ENCODE data around the gene ARHGAP24. TPM values are rescaled to one million over a fixed set of nuclear protein-coding genes. Genes with fewer than 3 reads are reported as not detected.
A peak's percentile ranks its signal among the peaks of the same experiment; 100 is the strongest.

The ARHGAP24 gene
- total and polyA plus RNA-seq, 2 donors (not counting 3 experiments of a cell fraction or from before 2014, with no cell fraction given): 52.1 to 79.4 TPM

DNA sequence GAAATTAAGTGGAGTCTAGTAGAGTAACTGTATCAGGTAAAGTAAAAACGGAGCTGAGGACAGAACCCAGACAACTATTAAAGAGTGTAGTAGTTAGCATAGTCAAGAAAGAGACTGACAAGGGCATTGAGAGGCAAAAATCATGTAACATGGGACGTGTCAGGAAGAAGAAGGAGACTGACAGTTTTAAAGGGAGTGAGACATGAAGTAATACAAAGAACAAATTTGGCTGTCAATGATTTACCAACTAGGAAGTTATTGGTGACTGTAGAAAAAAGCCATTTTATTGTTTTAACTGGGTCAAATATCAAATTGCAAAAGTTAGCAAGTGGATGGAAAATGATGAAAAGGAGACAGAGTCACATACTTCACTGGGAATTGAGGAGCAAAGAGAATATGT lies 462.6 kb downstream of the ARHGAP24 start:
- TF ChIP-seq GATA2 (IDR thresholded peaks at IDR 0.05; ENCODE audit: insufficient read depth, insufficient read length, low read depth, low read length) (no peak), JUN (IDR thresholded peaks at IDR 0.05; ENCODE audit: borderline replicate concordance, insufficient read depth, insufficient read length, low read depth) (no peak), POLR2AphosphoS5 (IDR thresholded peaks at IDR 0.05; ENCODE audit: insufficient read depth, low read depth, low read length) (peak; percentile 9)
- Histone ChIP-seq H3K9me1 (replicated peaks; ENCODE audit: control insufficient read depth, extremely low read depth, insufficient read depth, low read length) (no peaks in the 10 kb centered on the region), H2AFZ (ENCODE audit: low read depth, low read length) (no peak overlapping the region), H3K4me3 (replicated peaks in 1 of 3; ENCODE audit: insufficient read depth in 1 of 3, low read depth in 1 of 3, low read length in 3 of 3) (no peak overlapping the region), H3K9me3 (replicated peaks; ENCODE audit: control insufficient read depth, insufficient read depth, low read length) (no peaks in the 10 kb centered on the region), H3K27ac (ENCODE audit: insufficient read depth, low read depth, low read length) (no peak overlapping the region), H3K79me2 (ENCODE audit: control insufficient read depth, insufficient read depth, low read length) (peaks cover 94% of the 10 kb centered on the region), H3K27me3 (ENCODE audit: control insufficient read depth in 2 of 2, insufficient read depth in 2 of 2, low read length in 2 of 2) (no peaks in the 10 kb centered on the region), H4K20me1 (replicated peaks; ENCODE audit: control insufficient read depth, extremely low read depth, insufficient read depth, low read length) (no peaks in the 10 kb centered on the region), H3K4me2 (ENCODE audit: insufficient read depth, low read length) (no peak overlapping the region), H3K36me3 (ENCODE audit: control insufficient read depth in 2 of 2, extremely low read depth in 1 of 2, insufficient read depth in 2 of 2, low read length in 2 of 2) (peaks cover 0 to 5% of the 10 kb centered on the region in 2 experiments), H3K4me1 (ENCODE audit: control insufficient read depth, extremely low read depth, insufficient read depth, low read length) (peaks cover under 1% of the 10 kb centered on the region), H3K9ac (replicated peaks; ENCODE audit: extremely low read depth, insufficient read depth, low read length) (no peak overlapping the region)
- CTCF ChIA-PET: interaction anchor here (0.9 to 1.5 kb wide), 4 partner anchors 12 to 140 kb away, joined by 3 to 4 read pairs (median 3); no protein-coding TSS in a partner anchor
- dilution Hi-C loops (cut with MboI; ENCODE audit: extremely low pct_ligation_motif_present, low sequenced_read_pairs) (no loop called here), intact Hi-C loops (cut with micrococcal nuclease) (no loop called here)
- FAIRE-seq (no peak), DNase-seq (ENCODE audit: low read depth, low spot score) (no peak)
- BruUV-seq (replicated peaks): no TSS peak
- POLR2A ChIA-PET: no interaction called here

DNA sequence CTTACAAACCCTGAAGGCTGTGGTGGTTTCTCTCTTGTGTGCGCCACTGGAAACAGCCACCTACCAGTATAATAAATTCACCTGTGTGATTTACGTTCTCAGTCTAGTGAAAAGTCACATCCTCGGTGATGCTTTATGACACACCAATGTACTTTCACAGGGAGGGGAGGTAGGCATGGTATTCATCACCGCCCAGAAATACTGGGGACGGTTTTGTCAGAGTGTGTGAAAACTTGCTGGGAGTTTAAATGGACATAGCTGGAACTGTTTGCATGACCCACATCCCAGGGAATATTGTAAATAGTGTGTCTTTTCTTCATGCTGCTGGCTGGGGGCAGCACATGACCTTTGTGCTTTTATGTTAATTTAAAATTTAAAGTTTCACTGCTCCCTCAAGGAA lies 463.1 kb downstream of the ARHGAP24 start:
- ChIA-PET CTCF (interaction anchor here (1.0 to 1.5 kb wide), 5 partner anchors 8 to 26 kb away, joined by 3 to 5 read pairs (median 3); no protein-coding TSS in a partner anchor), POLR2A (interaction anchor here (0.7 kb wide), 1 partner anchor 105 kb away, joined by 3 read pairs; no protein-coding TSS in a partner anchor)
- no peaks in the 10 kb centered on the region for H4K20me1 ChIP-seq (replicated peaks; ENCODE audit: control insufficient read depth, extremely low read depth, insufficient read depth, low read length)
- DNase-seq (ENCODE audit: low read depth, low spot score) (no peak), FAIRE-seq (no peak)
- H2AFZ ChIP-seq (ENCODE audit: low read depth, low read length): no peak overlapping the region
- no peak overlapping the region for H3K4me2 ChIP-seq (ENCODE audit: insufficient read depth, low read length)
- H3K4me3 ChIP-seq (replicated peaks in 1 of 3; ENCODE audit: insufficient read depth in 1 of 3, low read depth in 1 of 3, low read length in 3 of 3): no peak overlapping the region
- H3K27ac ChIP-seq (ENCODE audit: insufficient read depth, low read depth, low read length): no peak overlapping the region
- no peak for TF ChIP-seq MYC (IDR thresholded peaks at IDR 0.05; ENCODE audit: low read depth, low read length)
- no peak for TF ChIP-seq EZH2 (IDR thresholded peaks at IDR 0.05; ENCODE audit: borderline replicate concordance, low read depth, low read length, severe bottlenecking)
- TF ChIP-seq FOS (IDR thresholded peaks at IDR 0.05; ENCODE audit: borderline replicate concordance, insufficient read depth, low read length): no peak
- no peak for TF ChIP-seq GATA2 (IDR thresholded peaks at IDR 0.05; ENCODE audit: insufficient read depth, insufficient read length, low read depth, low read length)
- TF ChIP-seq, protein P1, sequence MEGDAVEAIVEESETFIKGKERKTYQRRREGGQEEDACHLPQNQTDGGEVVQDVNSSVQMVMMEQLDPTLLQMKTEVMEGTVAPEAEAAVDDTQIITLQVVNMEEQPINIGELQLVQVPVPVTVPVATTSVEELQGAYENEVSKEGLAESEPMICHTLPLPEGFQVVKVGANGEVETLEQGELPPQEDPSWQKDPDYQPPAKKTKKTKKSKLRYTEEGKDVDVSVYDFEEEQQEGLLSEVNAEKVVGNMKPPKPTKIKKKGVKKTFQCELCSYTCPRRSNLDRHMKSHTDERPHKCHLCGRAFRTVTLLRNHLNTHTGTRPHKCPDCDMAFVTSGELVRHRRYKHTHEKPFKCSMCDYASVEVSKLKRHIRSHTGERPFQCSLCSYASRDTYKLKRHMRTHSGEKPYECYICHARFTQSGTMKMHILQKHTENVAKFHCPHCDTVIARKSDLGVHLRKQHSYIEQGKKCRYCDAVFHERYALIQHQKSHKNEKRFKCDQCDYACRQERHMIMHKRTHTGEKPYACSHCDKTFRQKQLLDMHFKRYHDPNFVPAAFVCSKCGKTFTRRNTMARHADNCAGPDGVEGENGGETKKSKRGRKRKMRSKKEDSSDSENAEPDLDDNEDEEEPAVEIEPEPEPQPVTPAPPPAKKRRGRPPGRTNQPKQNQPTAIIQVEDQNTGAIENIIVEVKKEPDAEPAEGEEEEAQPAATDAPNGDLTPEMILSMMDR (IDR thresholded peaks at IDR 0.05; ENCODE audit: extremely low read depth in 1 of 2, insufficient read depth in 1 of 2, low read depth in 1 of 2, low read length in 2 of 2): no peak
- no peak for TF ChIP-seq POLR2AphosphoS5 (IDR thresholded peaks at IDR 0.05; ENCODE audit: insufficient read depth, low read depth, low read length)
- no peak for TF ChIP-seq MAX (IDR thresholded peaks at IDR 0.05; ENCODE audit: insufficient read depth, insufficient read length)
- no peak for TF ChIP-seq JUN (IDR thresholded peaks at IDR 0.05; ENCODE audit: borderline replicate concordance, insufficient read depth, insufficient read length, low read depth)
- no peak for TF ChIP-seq POLR2A (IDR thresholded peaks at IDR 0.05; ENCODE audit: low read depth, low read length)
- H3K4me1 ChIP-seq (ENCODE audit: control insufficient read depth, extremely low read depth, insufficient read depth, low read length): no peaks in the 10 kb centered on the region
- dilution Hi-C loops (cut with MboI; ENCODE audit: extremely low pct_ligation_motif_present, low sequenced_read_pairs) (no loop called here), intact Hi-C loops (cut with micrococcal nuclease) (no loop called here)
- no peak overlapping the region for H3K9ac ChIP-seq (replicated peaks; ENCODE audit: extremely low read depth, insufficient read depth, low read length)
- H3K36me3 ChIP-seq (ENCODE audit: control insufficient read depth in 2 of 2, extremely low read depth in 1 of 2, insufficient read depth in 2 of 2, low read length in 2 of 2): peaks cover 0 to 5% of the 10 kb centered on the region in 2 experiments
- BruUV-seq (replicated peaks): no TSS peak
- H3K27me3 ChIP-seq (ENCODE audit: control insufficient read depth in 2 of 2, insufficient read depth in 2 of 2, low read length in 2 of 2): no peaks in the 10 kb centered on the region
- no peaks in the 10 kb centered on the region for H3K9me3 ChIP-seq (replicated peaks; ENCODE audit: control insufficient read depth, insufficient read depth, low read length)
- H3K79me2 ChIP-seq (ENCODE audit: control insufficient read depth, insufficient read depth, low read length): peaks cover 89% of the 10 kb centered on the region
- H3K9me1 ChIP-seq (replicated peaks; ENCODE audit: control insufficient read depth, extremely low read depth, insufficient read depth, low read length): no peaks in the 10 kb centered on the region

Data from endothelial cell of umbilical vein (primary cell).